Astrocyte (in vitro differentiated cells and primary cell): ENCODE data around the gene ZNF862. TPM values are rescaled to one million over a fixed set of nuclear protein-coding genes. Genes with fewer than 3 reads are reported as not detected.

Experiments
- DNase-seq: peaks from one replicate; pipeline ENCODE4 v3.0.0-alpha.2; 2010; ENCODE audit warnings: low read depth
- FAIRE-seq: peaks from 2 replicates; lab custom pipeline; 2011; peaks lifted over from hg19 to GRCh38; lab: Jason Lieb, UNC
- H2AFZ ChIP-seq: 2 replicates; pipeline ENCODE4 v1.6.0; 2012; ENCODE audit warnings: low read depth, low read length, inconsistent platforms
- H3K27ac ChIP-seq: 2 replicates; pipeline ENCODE4 v1.5.1; 2011; ENCODE audit warnings: low read depth, low read length, inconsistent platforms
- H3K27me3 ChIP-seq: 2 replicates; pipeline ENCODE4 v1.6.0; 2011; ENCODE audit warnings: low read length, inconsistent platforms; ENCODE audit not compliant: insufficient read depth
- H3K36me3 ChIP-seq: 2 replicates; pipeline ENCODE4 v1.5.1; 2011; ENCODE audit warnings: low read length, inconsistent platforms; ENCODE audit not compliant: insufficient read depth
- H3K4me1 ChIP-seq: 2 replicates; pipeline ENCODE4 v1.5.1; 2011; ENCODE audit warnings: low read length, inconsistent platforms; ENCODE audit not compliant: insufficient read depth
- H3K4me2 ChIP-seq: 2 replicates; pipeline ENCODE4 v1.6.0; 2012; ENCODE audit warnings: low read length, inconsistent platforms
- H3K4me3 ChIP-seq: 2 replicates; pipeline ENCODE4 v1.5.1; 2011; ENCODE audit warnings: low read depth, mild to moderate bottlenecking, low read length, inconsistent platforms; ENCODE audit not compliant: insufficient read depth
- H3K79me2 ChIP-seq: 2 replicates; pipeline ENCODE4 v1.6.0; 2012; ENCODE audit warnings: mild to moderate bottlenecking, low read length, inconsistent platforms; ENCODE audit not compliant: insufficient read depth
- H3K9ac ChIP-seq: 2 replicates; pipeline ENCODE4 v1.6.0; 2012; ENCODE audit warnings: mild to moderate bottlenecking, low read length, inconsistent platforms
- H3K9me3 ChIP-seq: 2 replicates; pipeline ENCODE4 v1.5.1; 2012; ENCODE audit warnings: low read depth, mild to moderate bottlenecking, low read length, inconsistent platforms; ENCODE audit not compliant: insufficient read depth
- H4K20me1 ChIP-seq: 2 replicates; pipeline ENCODE4 v1.6.0; 2012; ENCODE audit warnings: low read length, inconsistent platforms; ENCODE audit not compliant: insufficient read depth
- H3K27ac Mint-ChIP-seq: one replicate; pipeline ENCODE4 v1.8.0; 2021; ENCODE audit warnings: mild to moderate bottlenecking, mixed read lengths; ENCODE audit not compliant: unreplicated experiment
- H3K27me3 Mint-ChIP-seq: one replicate; pipeline ENCODE4 v1.8.0; 2021; ENCODE audit warnings: low read depth, mixed read lengths; ENCODE audit not compliant: unreplicated experiment
- H3K36me3 Mint-ChIP-seq: one replicate; pipeline ENCODE4 v1.8.0; 2021; ENCODE audit warnings: low read depth, mixed read lengths; ENCODE audit not compliant: unreplicated experiment
- H3K4me1 Mint-ChIP-seq: one replicate; pipeline ENCODE4 v1.8.0; 2021; ENCODE audit warnings: low read depth, mixed read lengths; ENCODE audit not compliant: unreplicated experiment
- H3K4me3 Mint-ChIP-seq: one replicate; pipeline ENCODE4 v1.8.0; 2021; ENCODE audit warnings: mild to moderate bottlenecking, moderate library complexity, mixed read lengths; ENCODE audit not compliant: unreplicated experiment
- H3K9me3 Mint-ChIP-seq: one replicate; pipeline ENCODE4 v1.8.0; 2021; ENCODE audit warnings: mild to moderate bottlenecking, mixed read lengths; ENCODE audit not compliant: unreplicated experiment
- EZH2 ChIP-seq: IDR thresholded peaks from 2 replicates; pipeline ENCODE4 v1.6.1; 2012; ENCODE audit warnings: mild to moderate bottlenecking, low read length, inconsistent platforms; ENCODE audit not compliant: insufficient read depth
- total RNA-seq: library from RNA; stranded (reverse); gene quantifications from 2 replicates; pipeline ENCODE4 v1.2.1, GENCODE V29; 2021
- TF ChIP-seq, protein P1 (sequence below): IDR thresholded peaks from 2 replicates; pipeline ENCODE4 v1.5.1; 2011; ENCODE audit warnings: low read depth, mild to moderate bottlenecking, inconsistent platforms, low read length, moderate library complexity; ENCODE audit not compliant: insufficient read depth

ZNF862 gene
- total RNA-seq, 1 donor from 2014 or later, result 13.2 TPM

DNA sequence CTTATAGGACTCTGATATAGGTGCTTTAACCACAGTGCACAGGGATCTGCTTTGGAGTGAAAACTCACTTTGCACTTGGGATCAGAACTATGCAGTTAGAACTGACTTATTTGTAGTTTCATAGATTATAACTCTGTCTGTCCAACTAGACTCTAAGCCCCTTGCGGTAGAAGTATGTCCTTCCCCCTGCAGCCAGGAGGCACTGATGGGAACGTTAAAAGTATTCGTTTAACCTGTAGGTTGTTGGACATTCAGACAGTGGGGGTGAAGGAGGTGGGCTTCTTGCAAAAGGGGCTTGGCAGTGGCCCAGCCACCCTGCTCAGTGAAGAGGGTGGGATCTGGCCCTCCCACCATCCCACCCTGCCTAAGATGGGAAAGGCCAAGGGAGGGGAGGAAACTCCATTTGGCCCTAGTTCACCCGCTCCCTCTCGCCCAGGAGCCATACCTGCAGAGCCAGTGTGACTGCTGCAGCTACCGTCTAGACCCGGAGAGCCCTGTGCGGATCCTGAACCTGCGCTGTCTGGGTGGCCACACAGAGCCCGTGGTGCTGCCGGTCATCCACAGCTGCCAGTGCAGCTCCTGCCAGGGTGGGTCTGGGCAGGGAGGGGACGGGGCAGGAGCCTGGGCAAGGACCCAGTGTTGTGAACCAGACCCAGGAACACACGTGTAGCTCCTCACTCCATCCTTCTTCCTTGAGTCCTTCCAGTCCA, 5.7 kb upstream of the ZNF862 start:
- Histone ChIP-seq H3K9ac (no peak overlapping the region), H3K4me1 (no peaks in the 10 kb centered on the region), H3K27me3 (peaks cover 13% of the 10 kb centered on the region), H3K36me3 (no peaks in the 10 kb centered on the region), H3K79me2 (no peaks in the 10 kb centered on the region), H3K4me2 (no peak overlapping the region), H2AFZ (no peak overlapping the region), H3K9me3 (no peaks in the 10 kb centered on the region), H3K27ac (no peak overlapping the region), H4K20me1 (no peaks in the 10 kb centered on the region), H3K4me3 (no peak overlapping the region)
- TF ChIP-seq EZH2, result no peak
- TF ChIP-seq, protein P1, sequence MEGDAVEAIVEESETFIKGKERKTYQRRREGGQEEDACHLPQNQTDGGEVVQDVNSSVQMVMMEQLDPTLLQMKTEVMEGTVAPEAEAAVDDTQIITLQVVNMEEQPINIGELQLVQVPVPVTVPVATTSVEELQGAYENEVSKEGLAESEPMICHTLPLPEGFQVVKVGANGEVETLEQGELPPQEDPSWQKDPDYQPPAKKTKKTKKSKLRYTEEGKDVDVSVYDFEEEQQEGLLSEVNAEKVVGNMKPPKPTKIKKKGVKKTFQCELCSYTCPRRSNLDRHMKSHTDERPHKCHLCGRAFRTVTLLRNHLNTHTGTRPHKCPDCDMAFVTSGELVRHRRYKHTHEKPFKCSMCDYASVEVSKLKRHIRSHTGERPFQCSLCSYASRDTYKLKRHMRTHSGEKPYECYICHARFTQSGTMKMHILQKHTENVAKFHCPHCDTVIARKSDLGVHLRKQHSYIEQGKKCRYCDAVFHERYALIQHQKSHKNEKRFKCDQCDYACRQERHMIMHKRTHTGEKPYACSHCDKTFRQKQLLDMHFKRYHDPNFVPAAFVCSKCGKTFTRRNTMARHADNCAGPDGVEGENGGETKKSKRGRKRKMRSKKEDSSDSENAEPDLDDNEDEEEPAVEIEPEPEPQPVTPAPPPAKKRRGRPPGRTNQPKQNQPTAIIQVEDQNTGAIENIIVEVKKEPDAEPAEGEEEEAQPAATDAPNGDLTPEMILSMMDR, result no peak
- Mint-ChIP-seq H3K27me3 (peaks cover 34% of the 10 kb centered on the region), H3K27ac (no peak overlapping the region), H3K9me3 (no peaks in the 10 kb centered on the region), H3K36me3 (no peaks in the 10 kb centered on the region), H3K4me3 (no peak overlapping the region), H3K4me1 (peaks cover under 1% of the 10 kb centered on the region)
- FAIRE-seq (no peak), DNase-seq (no peak)

GRCh38 chr7:149833495-149834130, 4.6 kb upstream of the ZNF862 start:
- peaks cover 28% of the 10 kb centered on the region for H3K27me3 Mint-ChIP-seq
- Histone ChIP-seq H3K79me2 (peaks cover under 1% of the 10 kb centered on the region), H4K20me1 (no peaks in the 10 kb centered on the region), H3K4me2 (no peak overlapping the region), H3K4me1 (peaks cover 3% of the 10 kb centered on the region), H3K27ac (no peak overlapping the region), H3K27me3 (peaks cover 13% of the 10 kb centered on the region), H3K4me3 (no peak overlapping the region), H3K36me3 (no peaks in the 10 kb centered on the region), H2AFZ (no peak overlapping the region), H3K9ac (no peak overlapping the region), H3K9me3 (no peaks in the 10 kb centered on the region)
- no peak for FAIRE-seq
- H3K4me1 Mint-ChIP-seq, result no peaks in the 10 kb centered on the region
- no peak for TF ChIP-seq EZH2
- TF ChIP-seq, protein P1, result no peak
- H3K36me3 Mint-ChIP-seq, result no peaks in the 10 kb centered on the region
- H3K27ac Mint-ChIP-seq, result no peak overlapping the region
- no peak overlapping the region for H3K4me3 Mint-ChIP-seq
- no peaks in the 10 kb centered on the region for H3K9me3 Mint-ChIP-seq
- DNase-seq, result no peak

- DNase-seq, result no peak
- H3K27me3 ChIP-seq, result peaks cover 13% of the 10 kb centered on the region
- H3K4me1 Mint-ChIP-seq, result no peaks in the 10 kb centered on the region
Measured at GRCh38 chr7:149834601-149835000, 3.6 kb upstream of the ZNF862 start.

More at GRCh38 chr7:149834601-149835000, 3.6 kb upstream of the ZNF862 start:
- no peak overlapping the region for H3K27ac Mint-ChIP-seq
- no peak for FAIRE-seq
- H3K27me3 Mint-ChIP-seq, result peaks cover 28% of the 10 kb centered on the region
- Histone ChIP-seq H3K79me2 (peaks cover 10% of the 10 kb centered on the region), H3K4me1 (peaks cover 8% of the 10 kb centered on the region), H3K9ac (no peak overlapping the region), H3K27ac (no peak overlapping the region), H4K20me1 (no peaks in the 10 kb centered on the region), H3K9me3 (no peaks in the 10 kb centered on the region), H3K4me2 (no peak overlapping the region), H3K36me3 (no peaks in the 10 kb centered on the region), H2AFZ (no peak overlapping the region), H3K4me3 (no peak overlapping the region)
- no peaks in the 10 kb centered on the region for H3K9me3 Mint-ChIP-seq
- H3K36me3 Mint-ChIP-seq, result no peaks in the 10 kb centered on the region
- no peak overlapping the region for H3K4me3 Mint-ChIP-seq
- TF ChIP-seq, protein P1, result no peak
- TF ChIP-seq EZH2, result no peak
